HUDEP-2 (cell line): ENCODE data around the gene RASL11A.
"Not testable (repeated sequence)": the region's sequence is repeated elsewhere in the genome, so short reads cannot be mapped to it uniquely, and the experiment has no call there.

ENCODE experiments used
- DNase-seq, 76 experiments: peaks; one replicate each; lab custom pipeline; 2025; ENCODE audit not compliant: unreplicated experiment in 76 of 76; lab: John Stamatoyannopoulos, UW

The RASL11A gene

GRCh38 chr13:27266917-27267316 is 3.7 kb upstream of the RASL11A start:
- DNase-seq = no peak

DNA sequence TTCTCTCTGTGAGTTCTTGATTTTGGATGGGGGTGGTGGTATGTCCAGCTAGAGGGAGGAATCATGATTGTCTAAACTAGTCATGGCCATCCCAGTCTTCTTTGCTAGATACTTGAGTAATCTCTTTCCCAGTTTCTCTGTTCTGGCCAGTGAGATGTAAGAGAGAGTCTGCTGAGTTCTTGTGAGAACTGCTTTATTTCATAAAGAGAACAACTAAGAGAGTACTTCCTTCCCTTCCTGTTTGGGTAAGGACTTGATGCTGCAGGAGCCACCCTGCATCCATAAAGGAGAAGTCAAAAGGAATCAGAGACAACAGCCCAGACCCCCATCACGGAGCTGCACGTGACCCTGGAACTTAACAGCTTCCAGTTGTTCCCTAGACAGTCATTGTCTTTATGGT is 3.0 kb upstream of the RASL11A start:
- no peak for DNase-seq

DNA sequence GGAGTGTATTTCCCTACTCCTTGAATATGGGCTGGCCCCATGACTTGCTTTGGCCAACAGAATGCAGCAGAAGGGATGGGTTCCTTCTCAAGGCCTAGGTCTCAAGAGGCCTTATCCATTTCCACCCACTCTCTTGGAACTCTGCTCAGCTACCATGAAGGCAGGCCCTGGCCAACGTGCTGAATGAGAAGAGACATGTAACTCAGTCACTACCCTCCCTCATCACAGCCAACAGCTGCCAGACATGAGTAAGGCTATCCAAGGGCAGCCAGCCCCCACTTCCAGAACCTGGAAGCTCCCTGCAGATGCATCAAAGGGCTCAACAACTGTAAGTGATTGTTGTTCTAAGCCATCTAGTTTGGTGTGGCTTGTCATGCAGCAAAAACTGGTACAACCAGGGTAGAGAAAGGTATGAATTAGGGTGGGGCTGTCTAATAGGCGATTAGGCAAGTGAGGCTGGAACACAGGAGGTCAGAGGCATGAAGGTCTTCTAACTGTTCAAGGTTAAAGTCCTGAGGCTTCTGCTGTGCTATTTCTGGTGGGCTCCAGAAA is 1.4 kb upstream of the RASL11A start:
- DNase-seq = no peak

DNA sequence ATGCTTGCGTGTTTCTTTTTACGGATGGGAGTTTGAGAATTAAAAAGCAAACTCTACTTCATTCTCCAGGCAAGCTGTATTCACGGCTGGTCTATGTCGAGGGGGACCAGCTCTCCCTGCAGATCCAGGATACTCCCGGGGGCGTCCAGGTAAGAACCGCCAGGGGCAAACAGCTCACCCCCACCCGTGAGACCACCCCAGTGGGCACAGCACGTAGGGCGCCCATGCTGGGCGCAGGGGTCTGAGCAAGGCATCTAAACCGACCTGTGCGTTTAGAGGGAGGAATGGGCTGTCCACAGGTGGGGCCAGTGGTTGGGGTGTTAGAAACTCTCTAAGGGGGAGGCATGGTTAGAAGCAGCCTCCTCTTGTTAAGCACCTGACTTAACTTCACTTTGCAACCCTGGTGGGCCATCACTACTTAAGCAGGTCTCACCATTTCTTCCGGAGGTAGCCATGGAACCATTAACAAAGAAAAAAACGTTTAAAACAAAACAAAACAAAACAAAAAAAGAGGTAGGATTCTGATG is 1.0 kb downstream of the RASL11A start:
- DNase-seq = no peak

GRCh38 chr13:27273658-27274425 is 3.2 kb downstream of the RASL11A start:
- no peak for DNase-seq

DNA sequence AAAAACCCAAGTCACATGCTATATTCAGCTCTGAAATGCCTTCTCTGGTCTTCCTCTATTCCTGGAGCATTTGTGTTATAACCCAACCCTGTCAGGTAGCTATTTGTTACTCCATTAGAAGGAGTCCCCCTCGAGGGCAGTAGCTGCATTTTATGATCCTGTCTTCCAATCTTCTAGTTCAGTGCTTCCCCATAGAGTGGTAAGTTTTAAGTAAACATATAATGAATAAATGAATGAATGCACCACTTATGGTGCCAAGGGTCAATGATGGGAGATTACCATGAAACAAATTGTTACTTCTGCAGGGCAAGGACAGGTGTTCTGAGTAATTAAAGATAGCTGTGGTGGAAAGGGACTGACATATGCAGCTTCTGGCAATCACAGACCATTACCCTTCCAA is 4.0 kb downstream of the RASL11A start:
- DNase-seq = no peak

DNA sequence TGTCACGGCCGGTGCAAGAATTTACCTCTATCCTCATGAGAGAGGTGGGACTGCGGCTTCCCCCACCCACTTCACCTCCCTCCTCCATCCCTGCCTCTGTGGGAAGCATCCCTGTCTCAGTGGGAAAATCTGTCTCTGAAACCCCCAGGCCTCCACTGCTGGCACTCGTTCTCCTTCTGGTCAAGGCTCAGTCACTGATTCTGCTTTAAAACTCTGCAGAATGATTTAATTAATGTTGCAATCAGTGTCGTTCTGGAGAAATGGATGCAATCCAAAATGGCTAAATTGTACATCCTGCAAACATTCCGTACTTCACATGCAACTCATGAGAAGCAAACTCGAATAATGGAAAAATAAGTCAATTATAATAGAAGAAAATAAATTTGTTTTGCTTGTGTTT is 5.6 kb downstream of the RASL11A start:
- no peak for DNase-seq

DNA sequence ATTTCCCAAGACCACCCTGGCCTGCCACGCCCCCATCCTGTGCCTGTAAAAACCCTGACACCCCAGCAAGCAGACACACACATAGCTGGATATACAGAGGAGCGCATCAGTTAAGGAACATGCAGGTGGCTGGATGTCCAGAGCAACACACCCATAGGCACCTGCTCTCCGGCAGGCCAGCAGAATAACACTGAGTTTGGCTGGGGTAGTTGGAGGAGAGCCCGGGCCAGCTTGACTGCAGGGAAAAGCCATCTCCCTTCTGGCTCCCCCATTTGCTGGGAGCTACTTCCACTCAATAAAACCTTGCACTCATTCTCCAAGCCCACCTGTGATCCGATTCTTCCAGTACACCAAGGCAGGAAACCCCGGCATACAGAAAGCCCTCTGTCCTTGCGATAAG is 8.9 kb downstream of the RASL11A start:
- DNase-seq = no peak

DNA sequence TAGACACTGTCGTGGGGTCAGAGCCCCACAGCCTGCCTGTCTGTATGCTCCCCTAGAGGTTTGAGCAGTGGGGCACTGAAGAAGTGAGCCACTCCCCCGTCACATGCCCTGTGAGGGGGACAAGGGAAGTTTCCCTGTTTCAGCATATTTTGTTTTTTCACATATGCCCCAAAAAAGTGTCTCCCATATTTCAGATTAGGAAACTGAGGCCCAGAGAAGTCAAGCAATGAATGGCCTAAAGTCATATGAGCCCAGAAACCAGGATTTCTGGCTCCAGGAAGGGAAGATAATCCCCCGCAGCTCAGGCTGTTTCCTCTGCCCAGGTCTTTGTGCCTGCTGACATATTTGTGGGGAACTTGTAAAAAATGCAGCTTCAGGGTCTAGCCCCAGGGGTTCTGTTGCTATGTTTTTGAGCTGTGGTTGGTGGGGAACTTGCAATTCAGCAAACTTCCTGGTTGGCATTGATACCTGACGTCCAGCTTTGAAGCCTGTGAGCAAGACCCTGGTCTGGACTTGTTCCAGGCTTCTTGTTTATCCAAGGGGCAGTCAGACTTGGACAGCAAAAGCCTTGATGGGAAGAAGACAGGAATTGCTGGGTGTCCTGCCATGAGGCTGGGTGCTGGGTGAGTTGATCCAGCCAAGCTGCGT is 9.5 kb downstream of the RASL11A start:
- no peak for DNase-seq

GRCh38 chr13:27280841-27281240 is 10.2 kb downstream of the RASL11A start:
- no peak for DNase-seq

DNA sequence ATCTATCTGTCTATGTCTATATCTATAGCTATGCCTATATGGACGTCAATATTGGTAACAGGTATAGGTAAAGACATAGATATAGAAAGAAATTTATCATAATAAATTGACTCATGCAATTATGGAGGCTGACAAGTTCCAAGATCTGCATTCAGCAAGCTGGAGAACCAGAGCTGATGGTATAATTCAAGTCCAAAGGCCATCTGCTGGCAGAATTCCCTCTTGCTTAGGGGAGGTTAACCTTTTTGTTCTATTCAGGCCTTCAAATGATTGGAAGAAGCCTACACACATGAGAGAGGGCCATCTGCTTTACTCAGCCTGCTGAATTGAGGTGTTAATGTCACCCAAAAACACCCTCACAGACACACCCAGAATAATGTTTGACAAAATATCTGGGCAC is 10.8 kb downstream of the RASL11A start:
- peak in 8 of 76 experiments; percentile 3 to 24 (median 14) for DNase-seq

DNA sequence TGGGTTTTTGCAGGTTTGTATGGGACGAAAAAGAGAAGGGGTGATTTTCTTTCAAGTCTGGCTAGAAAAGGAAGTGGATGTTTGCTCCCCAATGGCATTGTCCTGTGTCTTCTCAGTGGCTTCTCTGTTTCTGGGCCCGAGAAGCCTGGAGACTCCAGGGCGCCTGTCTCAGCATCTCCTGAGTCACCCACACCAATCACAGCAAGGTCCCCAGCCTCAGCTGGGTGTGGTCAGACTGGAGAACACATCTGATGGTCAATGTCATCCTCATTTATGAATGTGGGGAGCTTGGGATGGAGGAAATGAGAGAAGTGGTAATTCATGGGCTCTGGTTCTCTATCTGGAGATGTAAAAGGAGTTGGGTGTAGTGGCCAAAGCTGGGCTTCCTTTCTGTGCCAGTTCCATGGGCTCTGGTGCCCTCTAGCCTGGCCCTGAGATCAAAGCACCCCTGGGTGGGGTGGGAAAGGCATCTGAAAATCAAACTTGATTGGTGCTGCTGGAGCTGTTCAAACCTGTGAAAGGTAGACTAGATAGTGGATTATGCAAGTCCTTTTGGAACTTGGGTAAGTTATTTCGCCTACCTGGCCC is 13.4 kb downstream of the RASL11A start:
- peak in 49 of 76 experiments; percentile 4 to 45 (median 24) for DNase-seq

DNA sequence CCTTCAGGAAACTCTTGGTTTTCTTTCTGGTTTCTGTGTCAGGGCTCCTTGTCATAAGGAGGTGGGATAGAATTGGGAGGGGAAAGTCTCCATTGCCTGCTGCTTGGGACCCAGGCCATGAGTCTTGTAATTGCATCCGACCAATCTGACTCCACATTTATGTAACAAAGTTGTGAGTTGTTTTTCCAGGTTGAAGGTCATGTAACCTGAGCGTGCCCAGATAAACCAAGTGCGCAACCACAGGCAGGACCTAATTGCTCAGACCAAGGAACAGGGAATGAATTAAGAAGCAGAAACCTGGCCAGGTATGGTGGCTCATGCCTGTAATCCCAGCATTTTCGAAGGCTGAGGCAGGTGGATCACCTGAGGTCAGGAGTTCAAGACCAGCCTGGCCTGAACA is 17.8 kb downstream of the RASL11A start:
- DNase-seq = no peak

- no peak for DNase-seq
These were observed 18.5 kb downstream of the RASL11A start for GRCh38 chr13:27289011-27289665.

GRCh38 chr13:27290715-27291114 is 20.1 kb downstream of the RASL11A start:
- DNase-seq = no peak

- not testable (repeated sequence) for DNase-seq
These were observed 21.3 kb downstream of the RASL11A start for GRCh38 chr13:27291967-27292366.

DNA sequence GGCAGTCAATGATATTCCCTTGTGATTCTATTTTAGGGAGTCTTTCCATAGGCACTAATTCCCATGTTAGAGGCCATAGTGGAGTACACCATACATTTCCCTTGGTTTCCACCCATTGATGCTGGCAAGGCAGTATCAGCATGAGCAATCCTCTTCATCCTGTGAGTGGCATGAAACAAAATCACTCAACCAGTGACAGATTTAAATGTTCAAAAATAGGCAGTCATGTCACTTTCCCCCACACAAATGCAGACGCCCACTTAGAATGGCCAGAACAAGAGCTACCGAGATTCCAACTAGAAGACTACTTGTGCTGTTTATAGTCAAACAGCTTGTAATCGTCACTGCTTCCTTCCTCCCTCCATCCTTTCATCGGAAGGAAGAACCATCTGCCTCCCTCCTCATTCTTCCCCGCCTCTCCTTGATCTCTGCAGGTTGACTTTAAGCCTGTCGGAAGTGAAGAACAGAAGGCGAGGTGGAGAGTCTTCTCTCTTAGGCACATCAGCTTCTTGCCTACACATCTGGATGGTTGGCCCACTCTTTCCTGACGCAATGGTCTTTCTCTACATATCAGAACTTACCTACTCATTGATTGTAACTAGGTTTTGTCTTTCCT is 22.6 kb downstream of the RASL11A start:
- DNase-seq = no peak

DNA sequence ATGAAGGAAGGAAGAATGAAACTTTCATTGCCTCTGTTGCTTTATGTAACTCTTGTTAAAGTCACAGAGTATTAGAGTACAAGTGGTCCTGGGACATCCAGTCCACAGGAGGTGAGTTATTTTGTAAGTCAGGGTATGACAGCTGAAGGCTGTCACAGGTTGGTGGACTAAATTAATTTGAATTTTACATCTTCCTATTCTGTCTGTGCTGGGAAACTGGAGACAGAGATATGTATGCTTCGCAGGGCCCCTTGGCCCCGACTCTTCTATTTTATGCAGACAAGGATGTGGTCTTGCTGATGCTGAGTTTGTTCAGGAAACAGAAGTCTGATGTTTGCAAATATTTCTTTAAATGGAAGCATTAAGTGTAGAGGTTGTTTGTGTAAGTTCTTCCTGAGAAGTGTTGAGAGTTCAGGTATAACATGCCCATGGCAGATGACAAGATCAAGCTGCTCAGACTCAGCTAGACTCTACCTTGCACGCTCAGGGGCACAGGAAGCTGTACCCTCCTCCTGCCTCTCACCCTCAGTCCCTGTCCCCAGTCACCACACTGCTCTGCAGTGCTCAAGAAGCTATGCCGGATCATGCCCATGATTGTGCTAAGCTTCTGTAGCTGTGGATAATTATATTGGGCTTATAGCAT is 23.4 kb downstream of the RASL11A start:
- no peak for DNase-seq

DNA sequence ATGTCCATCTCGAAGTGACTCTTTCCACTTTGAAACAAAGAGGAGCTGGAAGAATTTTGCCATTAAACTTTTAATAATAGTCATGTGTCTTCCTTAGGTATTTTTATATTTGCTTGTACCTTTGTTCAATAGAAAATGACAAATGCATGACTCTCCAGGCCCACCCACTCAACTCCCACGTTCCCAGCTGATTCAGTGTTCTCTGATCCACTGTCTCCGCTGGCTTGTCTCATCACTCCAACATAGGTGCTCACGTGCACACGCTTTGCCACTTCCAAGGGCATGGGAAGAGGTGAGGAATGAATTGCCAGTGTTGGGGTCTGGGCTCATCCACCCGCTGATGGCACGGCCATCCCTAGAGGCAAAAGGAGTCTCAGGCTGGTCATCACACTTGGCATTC is 24.5 kb downstream of the RASL11A start:
- DNase-seq = no peak

DNA sequence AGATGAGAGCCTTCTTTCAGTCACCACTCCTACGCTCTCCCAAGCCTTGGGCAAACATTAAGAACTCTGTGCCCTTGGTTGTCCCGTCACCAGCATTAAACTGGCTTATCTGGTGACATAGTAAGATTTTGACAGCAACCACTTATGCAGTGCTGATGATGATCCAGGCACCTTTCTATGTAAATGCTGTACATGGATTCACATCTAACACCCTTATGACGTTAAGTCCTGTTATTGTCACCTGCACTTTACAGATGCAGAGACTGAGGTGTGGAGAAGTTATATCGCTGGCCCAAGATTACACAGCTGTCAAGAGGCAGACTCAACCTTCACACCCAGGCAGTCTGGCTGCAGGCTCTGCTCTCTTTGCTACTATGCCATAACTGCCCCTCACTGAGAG is 25.0 kb downstream of the RASL11A start:
- no peak for DNase-seq
